SK-N-SH (cell line): ENCODE results near the gene GRIN2A. TPM values are rescaled to one million over a fixed set of nuclear protein-coding genes. Genes with fewer than 3 reads are reported as not detected.

ENCODE experiments used
- CTCF ChIA-PET: fragments of 300-600, 350-600 bp; formaldehyde crosslinking; extraction: SDS; loops from one replicate; lab custom pipeline; 2021; lab: Yijun Ruan, JAX
- POLR2A ChIA-PET: fragments of 350-600 bp; sonication (Branson Sonifier 250); formaldehyde crosslinking; extraction: SDS; loops from one replicate; lab custom pipeline; 2020; ENCODE audit warnings: antibody characterized with exemption, inconsistent platforms; lab: Yijun Ruan, JAX
- DNase-seq: peaks from one replicate; pipeline ENCODE4 v3.0.0; 2012
- H2AFZ ChIP-seq: fragments of 200-600 bp; sonication (generic); 2 replicates; pipeline ENCODE4 v1.8.1; 2016; ENCODE audit warnings: antibody characterized with exemption, mild to moderate bottlenecking, low read depth
- H3F3A ChIP-seq: fragments of 200-600 bp; sonication (generic); replicated peaks from 2 replicates; pipeline ENCODE3; 2016; ENCODE audit warnings: antibody characterized with exemption, mild to moderate bottlenecking; ENCODE audit not compliant: insufficient read depth
- H3K27ac ChIP-seq, 2 experiments: fragments of 200-500 bp in 1 of 2; fragments of 200-600 bp in 1 of 2; sonication (Bioruptor generic) in 1 of 2; sonication (generic), shearing (Covaris generic) in 1 of 2; 2 replicates each; pipeline versions ENCODE4 v1.5.1 to v1.6.1; 2014 to 2016; ENCODE audit warnings: low read depth in 2 of 2, inconsistent platforms in 1 of 2, low read length in 1 of 2, mild to moderate bottlenecking in 1 of 2, mixed read lengths in 1 of 2
- H3K27me3 ChIP-seq: fragments of 200-600 bp; sonication (generic), shearing (Covaris generic); 2 replicates; pipeline ENCODE4 v1.6.1; 2016; ENCODE audit warnings: mixed run types; ENCODE audit not compliant: insufficient read depth
- H3K36me3 ChIP-seq, 2 experiments: fragments of 200-500 bp in 1 of 2; fragments of 200-600 bp in 1 of 2; sonication (Bioruptor generic) in 1 of 2; sonication (generic) in 1 of 2; replicated peaks in 1 of 2; 2 replicates each; pipeline versions ENCODE3 to v1.5.1; 2014 to 2016; ENCODE audit warnings: low read length in 1 of 2, mild to moderate bottlenecking in 1 of 2; ENCODE audit not compliant: insufficient read depth in 2 of 2, control insufficient read depth in 1 of 2
- H3K4me1 ChIP-seq, 2 experiments: fragments of 200-500 bp in 1 of 2; fragments of 200-600 bp in 1 of 2; sonication (Bioruptor generic) in 1 of 2; sonication (generic), shearing (Covaris generic) in 1 of 2; 2 replicates each; pipeline versions ENCODE4 v1.5.1 to v1.6.1; 2014 to 2016; ENCODE audit warnings: low read depth in 1 of 2, low read length in 1 of 2, mixed run types in 1 of 2; ENCODE audit not compliant: insufficient read depth in 2 of 2, control insufficient read depth in 1 of 2
- H3K4me2 ChIP-seq: fragments of 200-600 bp; sonication (generic), shearing (Covaris generic); 2 replicates; pipeline ENCODE4 v1.6.1; 2017; ENCODE audit warnings: mixed run types
- H3K4me3 ChIP-seq, 2 experiments: fragments of 200-500 bp in 1 of 2; fragments of 200-600 bp in 1 of 2; sonication (Bioruptor generic) in 1 of 2; sonication (generic), shearing (Covaris generic) in 1 of 2; 2 replicates each; pipeline versions ENCODE4 v1.5.1 to v1.8.1; 2014 to 2016; ENCODE audit warnings: low read depth in 2 of 2, inconsistent platforms in 1 of 2, low read length in 1 of 2, mild to moderate bottlenecking in 1 of 2, mixed read lengths in 1 of 2, moderate library complexity in 1 of 2
- H3K79me2 ChIP-seq: fragments of 200-600 bp; sonication (generic); 2 replicates; pipeline ENCODE4 v1.8.1; 2017; ENCODE audit warnings: mild to moderate bottlenecking; ENCODE audit not compliant: insufficient read depth
- H3K9ac ChIP-seq: fragments of 200-600 bp; sonication (generic); 2 replicates; pipeline ENCODE4 v1.6.1; 2017; ENCODE audit warnings: mixed run types
- H3K9me2 ChIP-seq: fragments of 200-600 bp; sonication (generic); 2 replicates; pipeline ENCODE4 v1.6.1; 2017; ENCODE audit warnings: mixed run types
- H3K9me3 ChIP-seq: fragments of 200-600 bp; sonication (generic); 2 replicates; pipeline ENCODE4 v1.6.1; 2017; ENCODE audit warnings: mixed run types, mild to moderate bottlenecking, moderate library complexity
- H4K20me1 ChIP-seq: fragments of 200-600 bp; sonication (generic); 2 replicates; pipeline ENCODE4 v1.6.1; 2017; ENCODE audit warnings: mild to moderate bottlenecking, mixed run types; ENCODE audit not compliant: insufficient read depth
- CHD2 ChIP-seq: fragments of 150-350 bp; IDR thresholded peaks from 2 replicates; pipeline ENCODE4 v1.6.1; 2018; ENCODE audit warnings: low read length; ENCODE audit not compliant: partially characterized antibody
- EP300 ChIP-seq, 2 experiments: IDR thresholded peaks; 2 replicates each; pipeline versions ENCODE4 v1.4.0 to v1.6.1; 2012; ENCODE audit warnings: borderline replicate concordance in 1 of 2, low read depth in 1 of 2, low read length in 1 of 2
- FOXM1 ChIP-seq: IDR thresholded peaks from 2 replicates; pipeline ENCODE4 v1.4.0; 2012; ENCODE audit warnings: low read depth, mild to moderate bottlenecking
- GATA2 ChIP-seq: sonication (generic); formaldehyde crosslinking; IDR thresholded peaks from 2 replicates; pipeline ENCODE4 v1.5.0; 2020; ENCODE audit warnings: mild to moderate bottlenecking, missing genetic modification reagents
- JUND ChIP-seq: IDR thresholded peaks from 2 replicates; pipeline ENCODE4 v1.4.0; 2012
- MAX ChIP-seq: IDR thresholded peaks from 2 replicates; pipeline ENCODE4 v1.4.0; 2012; ENCODE audit warnings: low read depth
- PBX3 ChIP-seq: IDR thresholded peaks from 2 replicates; pipeline ENCODE4; 2012
- POLR2AphosphoS5 ChIP-seq: IDR thresholded peaks from 2 replicates; pipeline ENCODE4 v1.6.1; 2012; ENCODE audit warnings: low read depth, low read length
- RCOR1 ChIP-seq: fragments of 150-350 bp; IDR thresholded peaks from 2 replicates; pipeline ENCODE4 v1.6.1; 2017; ENCODE audit warnings: antibody characterized with exemption, low read length
- RFX5 ChIP-seq: IDR thresholded peaks from 2 replicates; pipeline ENCODE4 v1.6.1; 2012; ENCODE audit warnings: mild to moderate bottlenecking, improper control_type of control experiment, low read length
- SIN3A ChIP-seq: IDR thresholded peaks from 2 replicates; pipeline ENCODE4 v1.6.1; 2012; ENCODE audit warnings: low read depth, mild to moderate bottlenecking, low read length, moderate library complexity, borderline replicate concordance
- TCF12 ChIP-seq: IDR thresholded peaks from 2 replicates; pipeline ENCODE4 v1.4.0; 2012
- YY1 ChIP-seq: IDR thresholded peaks from 2 replicates; pipeline ENCODE4 v1.4.0; 2012; ENCODE audit warnings: low read depth, mild to moderate bottlenecking
- ZBTB33 ChIP-seq: IDR thresholded peaks from 2 replicates; pipeline ENCODE4 v1.4.0; 2012; ENCODE audit warnings: low read depth, borderline replicate concordance
- WGBS: methylation state at CpG from one replicate; pipeline ENCODE4 v1.1.6; 2017; ENCODE audit warnings: low lambda C conversion rate; 5-methylcytosine and 5-hydroxymethylcytosine counted together
- polyA plus RNA-seq, 3 experiments: library from polyadenylated mRNA; depleted of rRNA; stranded (reverse); fragments of >200 nt; gene quantifications; 2 replicates each; pipeline ENCODE4 v1.2.3, GENCODE V29; 2012

Gene GRIN2A
- polyA plus RNA-seq, 1 of the 3 experiments (the other 2 are of a cell fraction) = not detected

GRCh38 chr16:9943121-9943520 lies 239.1 kb downstream of the GRIN2A start:
- Histone ChIP-seq H3K27ac (no peak overlapping the region), H2AFZ (no peak overlapping the region), H3K79me2 (no peaks in the 10 kb centered on the region), H3K9me2 (no peaks in the 10 kb centered on the region), H3K27me3 (no peaks in the 10 kb centered on the region), H3K36me3 (no peaks in the 10 kb centered on the region), H3K4me3 (no peak overlapping the region), H3K9ac (no peak overlapping the region), H3F3A (no peaks in the 10 kb centered on the region), H3K4me1 (no peaks in the 10 kb centered on the region), H3K9me3 (no peaks in the 10 kb centered on the region), H4K20me1 (no peaks in the 10 kb centered on the region), H3K4me2 (no peak overlapping the region)
- ChIA-PET POLR2A (no interaction called here), CTCF (no interaction called here)
- no peak for TF ChIP-seq ZBTB33
- TF ChIP-seq FOXM1 = no peak
- no peak for TF ChIP-seq SIN3A
- TF ChIP-seq EP300 (IDR thresholded peaks at IDR 0.05; ENCODE audit: borderline replicate concordance in 1 of 2, low read depth in 1 of 2, low read length in 1 of 2) = no peak
- no peak for TF ChIP-seq RFX5
- no peak for TF ChIP-seq CHD2
- 0% methylated on average over 2 of the region's 5 CpGs for WGBS
- no peak for DNase-seq

DNA sequence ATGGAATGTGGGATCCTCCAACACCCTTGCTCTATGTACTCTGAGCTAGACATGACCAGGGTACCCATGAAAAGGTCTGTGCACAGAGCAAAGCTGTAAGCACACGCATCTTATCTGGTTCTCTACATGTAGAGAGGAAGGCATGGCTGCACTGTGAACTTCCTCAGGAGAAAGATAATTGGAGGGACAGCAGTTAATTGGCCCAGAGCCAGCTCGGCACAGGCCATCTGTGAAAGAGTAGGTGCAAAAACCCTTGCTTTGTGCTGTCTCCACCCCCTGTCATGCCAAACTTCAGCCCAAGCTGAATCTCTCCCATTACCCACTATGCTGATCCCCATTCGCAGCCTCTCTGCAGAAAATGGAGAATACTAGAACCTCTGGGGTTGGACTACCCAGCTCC lies 241.0 kb downstream of the GRIN2A start:
- Histone ChIP-seq H3K9ac (no peak overlapping the region), H3K9me3 (no peaks in the 10 kb centered on the region), H2AFZ (no peak overlapping the region), H3K27me3 (no peaks in the 10 kb centered on the region), H3K4me2 (no peak overlapping the region), H3K27ac (no peak overlapping the region), H3F3A (no peaks in the 10 kb centered on the region), H3K4me3 (no peak overlapping the region), H3K36me3 (no peaks in the 10 kb centered on the region), H4K20me1 (no peaks in the 10 kb centered on the region), H3K9me2 (no peaks in the 10 kb centered on the region), H3K4me1 (no peaks in the 10 kb centered on the region), H3K79me2 (no peaks in the 10 kb centered on the region)
- no peak for DNase-seq
- POLR2A ChIA-PET = no interaction called here
- CTCF ChIA-PET = interaction anchor here (0.6 kb wide), 1 partner anchor 29 kb away, joined by 3 read pairs; no protein-coding TSS in a partner anchor
- TF ChIP-seq POLR2AphosphoS5 = no peak
- no peak for TF ChIP-seq SIN3A
- no peak for TF ChIP-seq EP300 (IDR thresholded peaks at IDR 0.05; ENCODE audit: borderline replicate concordance in 1 of 2, low read depth in 1 of 2, low read length in 1 of 2)
- TF ChIP-seq RCOR1 = no peak
- no peak for TF ChIP-seq JUND
- no peak for TF ChIP-seq GATA2 (CRISPR knock-in tag)
- TF ChIP-seq YY1 = no peak
- TF ChIP-seq CHD2 = no peak
- no peak for TF ChIP-seq MAX
- no peak for TF ChIP-seq PBX3
- no peak for TF ChIP-seq TCF12
- 4% methylated on average over 3 of the region's 3 CpGs for WGBS
